HG03103 (cell line): ENCODE data around the gene ORC5.
"Not testable (repeated sequence)": the region's sequence is repeated elsewhere in the genome, so short reads cannot be mapped to it uniquely, and the experiment has no call there.

Experiments used
- ATAC-seq: cut with Tn5 transposase; IDR thresholded peaks from one replicate; pipeline ENCODE4 v1.9.1; 2021; ENCODE audit warnings: low read depth; ENCODE audit not compliant: unreplicated experiment

Gene ORC5

GRCh38 chr7:104196161-104196560 lies 11.7 kb downstream of the ORC5 start:
- no peak for ATAC-seq

GRCh38 chr7:104192434-104192833 lies 15.4 kb downstream of the ORC5 start:
- ATAC-seq: no peak

GRCh38 chr7:104185346-104185745 lies 22.5 kb downstream of the ORC5 start:
- no peak for ATAC-seq

- ATAC-seq: no peak
Observed at GRCh38 chr7:104179178-104179577, 28.6 kb downstream of the ORC5 start.

GRCh38 chr7:104177565-104178083 lies 30.2 kb downstream of the ORC5 start:
- ATAC-seq: not testable (repeated sequence)

GRCh38 chr7:104176332-104176731 lies 31.5 kb downstream of the ORC5 start:
- no peak for ATAC-seq

- ATAC-seq: no peak
Observed at GRCh38 chr7:104175361-104175984, 32.3 kb downstream of the ORC5 start.

GRCh38 chr7:104174798-104175197 lies 33.0 kb downstream of the ORC5 start:
- ATAC-seq: no peak

- ATAC-seq: no peak
Observed at GRCh38 chr7:104162081-104162480, 45.7 kb downstream of the ORC5 start.

- no peak for ATAC-seq
Observed at GRCh38 chr7:104161244-104161643, 46.6 kb downstream of the ORC5 start.

- no peak for ATAC-seq
Observed at GRCh38 chr7:104160375-104160774, 47.4 kb downstream of the ORC5 start.

- ATAC-seq: no peak
Observed at GRCh38 chr7:104156842-104157277, 51.0 kb downstream of the ORC5 start.

- ATAC-seq: no peak
Observed at GRCh38 chr7:104153287-104153686, 54.5 kb downstream of the ORC5 start.

- no peak for ATAC-seq
Observed at GRCh38 chr7:104152468-104152867, 55.3 kb downstream of the ORC5 start.

- no peak for ATAC-seq
Observed at GRCh38 chr7:104150470-104150869, 57.3 kb downstream of the ORC5 start.

GRCh38 chr7:104149822-104150221 lies 58.0 kb downstream of the ORC5 start:
- ATAC-seq: no peak

GRCh38 chr7:104142147-104142546 lies 65.7 kb downstream of the ORC5 start:
- no peak for ATAC-seq

GRCh38 chr7:104137971-104138370 lies 69.8 kb downstream of the ORC5 start:
- no peak for ATAC-seq

GRCh38 chr7:104137511-104137910 lies 70.3 kb downstream of the ORC5 start:
- no peak for ATAC-seq

GRCh38 chr7:104136981-104137380 lies 70.8 kb downstream of the ORC5 start:
- no peak for ATAC-seq

GRCh38 chr7:104136561-104136960 lies 71.3 kb downstream of the ORC5 start:
- no peak for ATAC-seq

- no peak for ATAC-seq
Observed at GRCh38 chr7:104135760-104136558, 71.9 kb downstream of the ORC5 start.
